Measurements from ENCODE around the gene GOLGA8M.
"Not testable (repeated sequence)": the region's sequence is repeated elsewhere in the genome, so short reads cannot be mapped to it uniquely, and the experiment has no call there.

GRCh38 chr15:28714176-28714575, 2.0 kb upstream of the GOLGA8M start:
- not testable (repeated sequence) for TF ChIP-seq CTCF (IDR thresholded peaks at IDR 0.05 in 8 of 11, conservative IDR thresholded peaks at IDR 0.05 in 3 of 11); POLR2A (IDR thresholded peaks at IDR 0.05)

Measured in spleen (tissue), 7 donors.